ENCODE measurements around the gene UTP14A.
"Not testable (repeated sequence)": the region's sequence is repeated elsewhere in the genome, so short reads cannot be mapped to it uniquely, and the experiment has no call there.

Gene UTP14A

GRCh38 chrX:129905787-129906580 lies at the start of gene UTP14A:
UTP14A (plus strand) TSS chrX:129906164; CDS start chrX:129906211, 47 bp downstream.
- DNase-seq (ENCODE audit: insufficient read length, low spot score) (peak; percentile 31), FAIRE-seq (peak; percentile 99)

GRCh38 chrX:129859134-129859533 lies 46.8 kb upstream of the UTP14A start:
- DNase-seq (ENCODE audit: insufficient read length, low spot score); FAIRE-seq: not testable (repeated sequence)

- DNase-seq (ENCODE audit: insufficient read length, low spot score); FAIRE-seq: not testable (repeated sequence)
Observed at GRCh38 chrX:129866321-129866720, 39.6 kb upstream of the UTP14A start.

- DNase-seq (ENCODE audit: insufficient read length, low spot score) (no peak), FAIRE-seq (no peak)
Observed at GRCh38 chrX:129872524-129872923, 33.4 kb upstream of the UTP14A start.

GRCh38 chrX:129875669-129876068 lies 30.3 kb upstream of the UTP14A start:
- FAIRE-seq (no peak), DNase-seq (ENCODE audit: insufficient read length, low spot score) (no peak)

GRCh38 chrX:129876771-129877305 lies 29.1 kb upstream of the UTP14A start:
- no peak for DNase-seq (ENCODE audit: insufficient read length, low spot score)

GRCh38 chrX:129877401-129877800 lies 28.6 kb upstream of the UTP14A start:
- no peak for DNase-seq (ENCODE audit: insufficient read length, low spot score)
- FAIRE-seq, result no peak

More at GRCh38 chrX:129876771-129877305, 29.1 kb upstream of the UTP14A start:
- no peak for FAIRE-seq

- FAIRE-seq (no peak), DNase-seq (ENCODE audit: insufficient read length, low spot score) (no peak)
Observed at GRCh38 chrX:129900054-129900453, 5.9 kb upstream of the UTP14A start.

GRCh38 chrX:129908636-129909035 lies 2.7 kb downstream of the UTP14A start:
- FAIRE-seq, result no peak
- no peak for DNase-seq (ENCODE audit: insufficient read length, low spot score)

- FAIRE-seq, result peak; percentile 71
- DNase-seq (ENCODE audit: insufficient read length, low spot score), result no peak
Observed at GRCh38 chrX:129925305-129926092, 19.5 kb downstream of the UTP14A start.

GRCh38 chrX:129930941-129931410 lies 25.0 kb downstream of the UTP14A start:
- no peak for DNase-seq (ENCODE audit: insufficient read length, low spot score)
- FAIRE-seq, result no peak

- peak; percentile 99 for FAIRE-seq
Observed at GRCh38 chrX:129931411-129932015, 25.5 kb downstream of the UTP14A start.

GRCh38 chrX:129932016-129932820 lies 26.3 kb downstream of the UTP14A start:
- peak; percentile 70 for DNase-seq (ENCODE audit: insufficient read length, low spot score)
- FAIRE-seq, result no peak

More at GRCh38 chrX:129931411-129932015, 25.5 kb downstream of the UTP14A start:
- peak; percentile 62 for DNase-seq (ENCODE audit: insufficient read length, low spot score)

GRCh38 chrX:129932821-129933321 lies 26.9 kb downstream of the UTP14A start:
- FAIRE-seq, result no peak
- DNase-seq (ENCODE audit: insufficient read length, low spot score), result no peak

GRCh38 chrX:129933700-129934099 lies 27.7 kb downstream of the UTP14A start:
- FAIRE-seq (no peak), DNase-seq (ENCODE audit: insufficient read length, low spot score) (no peak)

- DNase-seq (ENCODE audit: insufficient read length, low spot score), result no peak
- no peak for FAIRE-seq
Observed at GRCh38 chrX:129934461-129934860, 28.5 kb downstream of the UTP14A start.

- no peak for FAIRE-seq
Observed at GRCh38 chrX:129934952-129935351, 29.0 kb downstream of the UTP14A start.

GRCh38 chrX:129938081-129938480 lies 32.1 kb downstream of the UTP14A start:
- FAIRE-seq (no peak), DNase-seq (ENCODE audit: insufficient read length, low spot score) (no peak)

More at GRCh38 chrX:129934952-129935351, 29.0 kb downstream of the UTP14A start:
- no peak for DNase-seq (ENCODE audit: insufficient read length, low spot score)

- FAIRE-seq, result no peak
- DNase-seq (ENCODE audit: insufficient read length, low spot score), result no peak
Observed at GRCh38 chrX:129939986-129940385, 34.0 kb downstream of the UTP14A start.

- FAIRE-seq (no peak), DNase-seq (ENCODE audit: insufficient read length, low spot score) (no peak)
Observed at GRCh38 chrX:129940721-129941120, 34.8 kb downstream of the UTP14A start.

Measured in GM19239 (cell line).